HG02588 (cell line): ENCODE results near the gene LPIN2.
"Not testable (repeated sequence)": the region's sequence is repeated elsewhere in the genome, so short reads cannot be mapped to it uniquely, and the experiment has no call there.

Source experiments
- ATAC-seq: cut with Tn5 transposase; IDR thresholded peaks from one replicate; pipeline ENCODE4 v1.9.1; 2021; ENCODE audit warnings: mild to moderate bottlenecking, moderate library complexity; ENCODE audit not compliant: unreplicated experiment

Gene LPIN2

GRCh38 chr18:3013024-3013804, at the start of gene LPIN2:
Gene LPIN2 (minus strand): TSS chr18:3013144. CDS start chr18:2960840, 52,304 bp downstream.
- peak; percentile 86 for ATAC-seq

GRCh38 chr18:3061581-3062312, 48.8 kb upstream of the LPIN2 start:
- no peak for ATAC-seq

GRCh38 chr18:3060667-3061580, 48.0 kb upstream of the LPIN2 start:
- no peak for ATAC-seq

GRCh38 chr18:3059272-3059671, 46.3 kb upstream of the LPIN2 start:
- no peak for ATAC-seq

- ATAC-seq: no peak
Measured at GRCh38 chr18:3058328-3059191, 45.6 kb upstream of the LPIN2 start.

GRCh38 chr18:3057526-3057925, 44.6 kb upstream of the LPIN2 start:
- ATAC-seq: no peak

GRCh38 chr18:3056311-3056710, 43.4 kb upstream of the LPIN2 start:
- no peak for ATAC-seq

- ATAC-seq: no peak
Measured at GRCh38 chr18:3055816-3056215, 42.9 kb upstream of the LPIN2 start.

GRCh38 chr18:3055186-3055728, 42.3 kb upstream of the LPIN2 start:
- ATAC-seq: no peak

GRCh38 chr18:3054780-3055179, 41.8 kb upstream of the LPIN2 start:
- no peak for ATAC-seq

- ATAC-seq: no peak
Measured at GRCh38 chr18:3054214-3054613, 41.3 kb upstream of the LPIN2 start.

GRCh38 chr18:3053081-3053480, 40.1 kb upstream of the LPIN2 start:
- no peak for ATAC-seq

GRCh38 chr18:3052411-3052758, 39.4 kb upstream of the LPIN2 start:
- no peak for ATAC-seq

- ATAC-seq: no peak
Measured at GRCh38 chr18:3051718-3052410, 38.9 kb upstream of the LPIN2 start.

GRCh38 chr18:3049897-3050454, 37.0 kb upstream of the LPIN2 start:
- not testable (repeated sequence) for ATAC-seq

GRCh38 chr18:3048820-3049349, 35.9 kb upstream of the LPIN2 start:
- no peak for ATAC-seq

- ATAC-seq: no peak
Measured at GRCh38 chr18:3048121-3048520, 35.2 kb upstream of the LPIN2 start.

- no peak for ATAC-seq
Measured at GRCh38 chr18:3046216-3046808, 33.4 kb upstream of the LPIN2 start.
